Ishikawa (cell line): Measurements from ENCODE around the gene STON2.

Experiments
- CEBPB ChIP-seq: IDR thresholded peaks from 2 replicates; pipeline ENCODE4 v1.6.1; 2012
- EP300 ChIP-seq: IDR thresholded peaks from 2 replicates; pipeline ENCODE4 v1.6.1; 2012; ENCODE audit warnings: borderline replicate concordance
- MAX ChIP-seq: IDR thresholded peaks from 2 replicates; pipeline ENCODE4 v1.6.1; 2012
- RAD21 ChIP-seq: IDR thresholded peaks from 2 replicates; pipeline ENCODE4 v1.6.1; 2012; ENCODE audit warnings: low read depth
- TCF12 ChIP-seq: IDR thresholded peaks from 2 replicates; pipeline ENCODE4 v1.6.1; 2012; ENCODE audit warnings: low read depth
- ZBTB7A ChIP-seq: IDR thresholded peaks from 2 replicates; pipeline ENCODE4 v1.6.1; 2012; ENCODE audit warnings: low read depth

GRCh38 chr14:81286574-81287370, 113.4 kb downstream of the STON2 start:
- TF ChIP-seq CEBPB (no peak), TCF12 (no peak), MAX (no peak), ZBTB7A (no peak), EP300 (no peak), RAD21 (no peak)
